Natural killer cell (primary cell): Measurements from ENCODE around the gene TMEM18. TPM values are rescaled to one million over a fixed set of nuclear protein-coding genes. Genes with fewer than 3 reads are reported as not detected.

Source experiments
- ATAC-seq, 3 donors: fragments of 150-1000 bp in 2 of 3; fragments of 200-7000 bp in 1 of 3; cut with Tn5 transposase; 1 replicate in 1 of 3; 2 replicates in 2 of 3; pipeline ENCODE4 v1.10.0; 2021; ENCODE audit warnings: mild to moderate bottlenecking in 2 of 3, moderate library complexity in 2 of 3
- DNase-seq, 2 donors: peaks; one replicate each; pipeline versions ENCODE4 v3.0.0 to v3.0.0-alpha.2; 2013 to 2021; ENCODE audit warnings: mixed read lengths in 1 of 2
- H3K27ac ChIP-seq: one replicate; pipeline ENCODE4 v1.5.1; 2013; ENCODE audit warnings: mild to moderate bottlenecking, low read length
- H3K27me3 ChIP-seq: one replicate; pipeline ENCODE4 v1.6.1; 2013; ENCODE audit warnings: low read length; ENCODE audit not compliant: control insufficient read depth, insufficient read depth
- H3K36me3 ChIP-seq: one replicate; pipeline ENCODE4 v1.6.1; 2013; ENCODE audit warnings: low read length; ENCODE audit not compliant: control insufficient read depth, insufficient read depth
- H3K4me1 ChIP-seq: one replicate; pipeline ENCODE4 v1.6.1; 2013; ENCODE audit warnings: low read length; ENCODE audit not compliant: control insufficient read depth, insufficient read depth
- H3K4me3 ChIP-seq: one replicate; pipeline ENCODE4 v1.5.1; 2013; ENCODE audit warnings: low read length
- H3K9me3 ChIP-seq: one replicate; pipeline ENCODE4 v1.6.1; 2013; ENCODE audit warnings: low read length; ENCODE audit not compliant: control insufficient read depth, insufficient read depth
- H3K27ac Mint-ChIP-seq, 2 donors: one replicate each; pipeline ENCODE4 v1.8.0; 2022; ENCODE audit warnings: mild to moderate bottlenecking in 2 of 2, mixed read lengths in 2 of 2, moderate library complexity in 1 of 2
- H3K27me3 Mint-ChIP-seq, 2 donors: one replicate each; pipeline ENCODE4 v1.8.0; 2022; ENCODE audit warnings: low read depth in 2 of 2, mixed read lengths in 2 of 2
- H3K36me3 Mint-ChIP-seq: one replicate; pipeline ENCODE4 v1.8.0; 2022; ENCODE audit warnings: mixed read lengths
- H3K4me1 Mint-ChIP-seq, 2 donors: one replicate each; pipeline ENCODE4 v1.8.0; 2022; ENCODE audit warnings: mixed read lengths in 2 of 2
- H3K4me3 Mint-ChIP-seq: one replicate; pipeline ENCODE4 v1.8.0; 2022; ENCODE audit warnings: mild to moderate bottlenecking, moderate library complexity, mixed read lengths
- H3K9me3 Mint-ChIP-seq, 2 donors: one replicate each; pipeline ENCODE4 v1.8.0; 2022; ENCODE audit warnings: mixed read lengths in 2 of 2
- WGBS: methylation state at CpG from one replicate; pipeline ENCODE4 v1.1.7; 2013; ENCODE audit warnings: missing lambda C conversion rate; ENCODE audit not compliant: insufficient coverage; 5-methylcytosine and 5-hydroxymethylcytosine counted together
- intact Hi-C: fragments of 100-400 bp; cut with micrococcal nuclease; formaldehyde crosslinking; loops from one replicate; pipeline ENCODE4 v1.14.2; 2022
- total RNA-seq, 4 donors: library from RNA; stranded (reverse); fragments of 120-200 nt in 1 of 4; gene quantifications; one replicate each; pipeline versions ENCODE4 v1.2.3 to v1.2.4, GENCODE V29; 2013 to 2022
- TF ChIP-seq, protein P1 (sequence below): fragments of 200-600 bp; IDR thresholded peaks from one replicate; pipeline ENCODE4 v1.8.0; 2022; ENCODE audit warnings: antibody characterized with exemption

Gene TMEM18
- total RNA-seq, 3 donors from 2014 or later (not counting 1 experiment from before 2014, with no cell fraction given): 22.0 to 30.8 (median 22.1) TPM

DNA sequence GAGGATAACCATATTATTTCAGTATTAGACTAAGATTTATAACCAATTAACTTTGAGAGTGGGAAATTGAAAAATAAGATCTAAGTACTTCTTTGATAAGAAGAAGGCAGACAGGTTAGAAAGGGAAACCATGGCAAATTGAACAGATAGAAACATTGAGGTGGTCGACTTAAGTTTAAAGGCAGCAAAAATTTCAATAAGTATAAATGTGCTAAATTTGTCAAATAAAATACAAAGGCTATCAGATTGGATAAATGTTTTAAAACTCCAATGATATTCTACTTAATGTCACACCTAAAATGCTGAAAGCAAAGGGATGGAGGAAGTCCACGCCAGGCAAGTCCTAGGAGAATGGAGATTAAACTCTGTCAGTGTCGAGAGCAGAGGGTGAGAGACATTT lies 59.2 kb downstream of the TMEM18 start:
- ATAC-seq: no peak
- no peaks in the 10 kb centered on the region for H3K9me3 ChIP-seq
- Mint-ChIP-seq H3K27me3 (peaks cover 19 to 30% of the 10 kb centered on the region in 2 donors), H3K4me1 (no peaks in the 10 kb centered on the region), H3K4me3 (no peak overlapping the region), H3K9me3 (no peaks in the 10 kb centered on the region), H3K36me3 (no peaks in the 10 kb centered on the region), H3K27ac (no peak overlapping the region)
- H3K27me3 ChIP-seq: no peaks in the 10 kb centered on the region
- intact Hi-C loops: no loop called here
- H3K36me3 ChIP-seq: no peaks in the 10 kb centered on the region
- DNase-seq: no peak
- no peaks in the 10 kb centered on the region for H3K4me1 ChIP-seq
- TF ChIP-seq, protein P1, sequence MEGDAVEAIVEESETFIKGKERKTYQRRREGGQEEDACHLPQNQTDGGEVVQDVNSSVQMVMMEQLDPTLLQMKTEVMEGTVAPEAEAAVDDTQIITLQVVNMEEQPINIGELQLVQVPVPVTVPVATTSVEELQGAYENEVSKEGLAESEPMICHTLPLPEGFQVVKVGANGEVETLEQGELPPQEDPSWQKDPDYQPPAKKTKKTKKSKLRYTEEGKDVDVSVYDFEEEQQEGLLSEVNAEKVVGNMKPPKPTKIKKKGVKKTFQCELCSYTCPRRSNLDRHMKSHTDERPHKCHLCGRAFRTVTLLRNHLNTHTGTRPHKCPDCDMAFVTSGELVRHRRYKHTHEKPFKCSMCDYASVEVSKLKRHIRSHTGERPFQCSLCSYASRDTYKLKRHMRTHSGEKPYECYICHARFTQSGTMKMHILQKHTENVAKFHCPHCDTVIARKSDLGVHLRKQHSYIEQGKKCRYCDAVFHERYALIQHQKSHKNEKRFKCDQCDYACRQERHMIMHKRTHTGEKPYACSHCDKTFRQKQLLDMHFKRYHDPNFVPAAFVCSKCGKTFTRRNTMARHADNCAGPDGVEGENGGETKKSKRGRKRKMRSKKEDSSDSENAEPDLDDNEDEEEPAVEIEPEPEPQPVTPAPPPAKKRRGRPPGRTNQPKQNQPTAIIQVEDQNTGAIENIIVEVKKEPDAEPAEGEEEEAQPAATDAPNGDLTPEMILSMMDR: no peak
- 88% methylated on average over 2 of the region's 3 CpGs for WGBS
- no peak overlapping the region for H3K4me3 ChIP-seq
- no peak overlapping the region for H3K27ac ChIP-seq
